K562 (cell line): ENCODE data around the gene MGAT1. TPM values are rescaled to one million over a fixed set of nuclear protein-coding genes. Genes with fewer than 3 reads are reported as not detected.

Source experiments
- ARID1B ChIP-seq: fragments of 450-650 bp; IDR thresholded peaks from 2 replicates; pipeline ENCODE4 v1.6.1; 2016; ENCODE audit warnings: antibody characterized with exemption, mild to moderate bottlenecking, inconsistent platforms
- ATF7 ChIP-seq: fragments of 450-650 bp; IDR thresholded peaks from 2 replicates; pipeline ENCODE4 v1.7.1; 2014; ENCODE audit warnings: mild to moderate bottlenecking, moderate library complexity
- CEBPG ChIP-seq, 3 experiments: fragments of 200-800 bp in 1 of 3; sonication (Bioruptor generic) in 1 of 3; sonication (generic) in 1 of 3; formaldehyde crosslinking in 1 of 3; IDR thresholded peaks in 2 of 3; conservative IDR thresholded peaks in 1 of 3; 2 replicates each; pipeline versions ENCODE4 v1.6.1 to v1.8.0; 2016 to 2022; ENCODE audit warnings: missing compliant biosample characterization in 2 of 3, missing genetic modification characterization in 2 of 3, mild to moderate bottlenecking in 1 of 3, missing genetic modification reagents in 1 of 3
- ELF4 ChIP-seq: fragments of 450-650 bp; formaldehyde crosslinking; IDR thresholded peaks from 2 replicates; pipeline ENCODE4 v1.4.0; 2022; ENCODE audit warnings: missing genetic modification characterization
- LARP7 ChIP-seq: fragments of 450-650 bp; IDR thresholded peaks from 2 replicates; pipeline ENCODE4 v1.6.1; 2016
- MAFF ChIP-seq: IDR thresholded peaks from 2 replicates; pipeline ENCODE4 v1.6.1; 2012; ENCODE audit warnings: low read length, improper control_type of control experiment
- NFIC ChIP-seq: fragments of 450-650 bp; IDR thresholded peaks from 2 replicates; pipeline ENCODE4 v1.6.1; 2017; ENCODE audit warnings: mild to moderate bottlenecking, inconsistent platforms
- NR1H2 ChIP-seq: sonication (generic); formaldehyde crosslinking; IDR thresholded peaks from 2 replicates; pipeline ENCODE4 v1.4.0; 2020; ENCODE audit warnings: mild to moderate bottlenecking, missing genetic modification reagents
- PHB2 ChIP-seq: fragments of 450-650 bp; IDR thresholded peaks from 2 replicates; pipeline ENCODE4 v1.6.1; 2017; ENCODE audit warnings: low read depth
- PHF20 ChIP-seq: fragments of 450-650 bp; IDR thresholded peaks from 2 replicates; pipeline ENCODE4 v1.6.1; 2018; ENCODE audit not compliant: partially characterized antibody
- POLR2G ChIP-seq: fragments of 200-400 bp; formaldehyde crosslinking; IDR thresholded peaks from 2 replicates; pipeline ENCODE4 v1.6.1; 2017; ENCODE audit warnings: low read depth, mild to moderate bottlenecking, antibody characterized with exemption, low read length, moderate library complexity
- RBBP5 ChIP-seq: fragments of 200-600 bp; sonication (generic); IDR thresholded peaks from 2 replicates; pipeline ENCODE4 v1.6.1; 2012; ENCODE audit warnings: borderline replicate concordance, mild to moderate bottlenecking, low read length, control low read depth, inconsistent platforms; ENCODE audit not compliant: insufficient read depth, poor library complexity, severe bottlenecking
- RBM22 ChIP-seq: fragments of 200-400 bp; formaldehyde crosslinking; IDR thresholded peaks from 2 replicates; pipeline ENCODE4 v1.6.1; 2018; ENCODE audit warnings: low read length, low read depth; ENCODE audit not compliant: poor library complexity, severe bottlenecking
- SAP30 ChIP-seq: fragments of 200-600 bp; sonication (generic); IDR thresholded peaks from 2 replicates; pipeline ENCODE4 v1.6.1; 2012; ENCODE audit warnings: borderline replicate concordance, low read depth, mild to moderate bottlenecking, moderate library complexity, low read length, control low read depth, inconsistent platforms; ENCODE audit not compliant: insufficient read depth, poor library complexity, severe bottlenecking
- ZNF263 ChIP-seq: sonication (generic); formaldehyde crosslinking; IDR thresholded peaks from 2 replicates; pipeline ENCODE4 v1.8.0; 2022; ENCODE audit warnings: mild to moderate bottlenecking, missing genetic modification reagents, borderline replicate concordance
- polyA plus RNA-seq, 8 experiments: library from polyadenylated mRNA; depleted of rRNA in 4 of 8; stranded (reverse) in 5 of 8; unstranded in 3 of 8; fragments of >200 nt; fragmentation: Nextera tagmentation in 2 of 8; fragmentation: Illumina TruSeq in 1 of 8; extraction: Ambion mirVana in 2 of 8; extraction: Trizol in 1 of 8; gene quantifications; 2 replicates each; pipeline versions ENCODE4 v1.2.1 to v1.2.3, GENCODE V29; 2011 to 2014; ENCODE audit warnings: inconsistent platforms in 1 of 8, missing spikeins in 1 of 8
- total RNA-seq, 7 experiments: library from RNA; depleted of rRNA in 6 of 7; stranded (reverse); fragments of >200 nt in 6 of 7; fragmentation: Illumina TruSeq in 2 of 7; extraction: Trizol in 2 of 7; gene quantifications; 2 replicates each; pipeline versions ENCODE4 v1.2.1 to v1.2.3, GENCODE V29; 2011 to 2021; ENCODE audit warnings: low replicate concordance in 1 of 7
- TF ChIP-seq, protein P1 (sequence below): fragments of 450-650 bp; IDR thresholded peaks from 2 replicates; pipeline ENCODE4 v1.7.0; 2016; ENCODE audit warnings: borderline replicate concordance
- TF ChIP-seq, protein P2 (sequence below): fragments of 450-650 bp; IDR thresholded peaks from 2 replicates; pipeline ENCODE4 v1.6.1; 2016; ENCODE audit warnings: low read depth

Gene MGAT1
- total and polyA plus RNA-seq, 9 of the 15 experiments (the other 6 are each of a cell fraction or from before 2014, with no cell fraction given): 3.9 to 82.7 (median 44.5) TPM

DNA sequence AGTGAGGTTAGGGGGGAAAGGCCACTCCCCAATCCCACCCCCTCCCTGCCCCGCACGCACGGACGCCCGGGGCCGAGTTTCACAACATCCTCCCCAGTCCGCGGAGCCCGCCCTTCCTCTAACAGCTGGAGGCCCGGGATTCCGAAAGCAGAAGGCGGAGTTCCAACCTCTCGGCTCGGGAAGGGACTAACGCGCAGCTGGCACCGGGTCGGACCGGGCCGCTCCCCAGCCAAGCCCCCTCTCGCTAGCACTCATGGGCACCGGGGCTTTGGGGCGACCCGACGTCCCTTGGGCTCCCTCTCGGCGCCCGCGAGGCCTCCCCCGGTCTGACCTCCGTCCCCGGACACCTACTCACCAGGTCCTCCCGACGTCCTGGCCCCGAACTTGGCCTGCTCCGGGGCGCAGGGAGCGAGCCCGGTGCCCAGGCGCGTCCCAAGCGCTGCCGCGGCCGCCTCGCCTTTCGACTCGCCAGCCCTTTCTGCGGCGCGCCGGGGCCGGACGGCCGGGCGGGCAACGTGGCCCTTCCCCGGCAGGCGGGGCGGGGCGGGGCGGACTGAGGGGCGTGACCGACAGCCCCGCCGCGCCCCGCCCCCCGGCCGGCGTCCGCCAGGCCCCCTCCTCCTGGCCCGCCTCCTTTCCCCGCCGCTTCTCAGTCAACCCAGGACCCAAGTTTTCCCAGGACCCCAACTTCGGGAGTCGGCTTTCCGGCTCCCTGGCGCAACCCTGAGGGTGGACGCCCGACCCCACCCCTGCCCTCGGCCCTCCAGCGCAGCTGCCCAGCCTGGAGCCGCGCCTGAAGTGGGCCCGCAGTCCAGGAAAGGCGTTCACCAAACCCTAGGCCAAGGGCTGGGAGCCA, at the start of gene MGAT1 (continued):
- TF ChIP-seq, protein P1, sequence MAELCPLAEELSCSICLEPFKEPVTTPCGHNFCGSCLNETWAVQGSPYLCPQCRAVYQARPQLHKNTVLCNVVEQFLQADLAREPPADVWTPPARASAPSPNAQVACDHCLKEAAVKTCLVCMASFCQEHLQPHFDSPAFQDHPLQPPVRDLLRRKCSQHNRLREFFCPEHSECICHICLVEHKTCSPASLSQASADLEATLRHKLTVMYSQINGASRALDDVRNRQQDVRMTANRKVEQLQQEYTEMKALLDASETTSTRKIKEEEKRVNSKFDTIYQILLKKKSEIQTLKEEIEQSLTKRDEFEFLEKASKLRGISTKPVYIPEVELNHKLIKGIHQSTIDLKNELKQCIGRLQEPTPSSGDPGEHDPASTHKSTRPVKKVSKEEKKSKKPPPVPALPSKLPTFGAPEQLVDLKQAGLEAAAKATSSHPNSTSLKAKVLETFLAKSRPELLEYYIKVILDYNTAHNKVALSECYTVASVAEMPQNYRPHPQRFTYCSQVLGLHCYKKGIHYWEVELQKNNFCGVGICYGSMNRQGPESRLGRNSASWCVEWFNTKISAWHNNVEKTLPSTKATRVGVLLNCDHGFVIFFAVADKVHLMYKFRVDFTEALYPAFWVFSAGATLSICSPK: no peak
- TF ChIP-seq LARP7 (no peak), POLR2G (peak; percentile 96), ELF4 (CRISPR knock-in tag) (no peak), RBBP5 (peak; percentile 53), PHB2 (no peak), CEBPG (CRISPR knock-in tag; IDR thresholded peaks at IDR 0.05) (peak; percentile 56), CEBPG (tag; conservative IDR thresholded peaks at IDR 0.05 in 1 of 2, IDR thresholded peaks at IDR 0.05 in 1 of 2) (peak; percentile 39 to 90; a peak in 3 of 4 replicates), NFIC (peak; percentile 50; the same call in 1 of the 2 replicates), RBM22 (no peak), MAFF (no peak), NR1H2 (CRISPR knock-in tag) (no peak), SAP30 (peak; percentile 87), ZNF263 (CRISPR knock-in tag) (no peak), PHF20 (peak; percentile 44), ATF7 (peak; percentile 46; the same call in 1 of the 2 replicates), ARID1B (no peak; the same call in 1 of the 2 replicates)
- TF ChIP-seq, protein P2, sequence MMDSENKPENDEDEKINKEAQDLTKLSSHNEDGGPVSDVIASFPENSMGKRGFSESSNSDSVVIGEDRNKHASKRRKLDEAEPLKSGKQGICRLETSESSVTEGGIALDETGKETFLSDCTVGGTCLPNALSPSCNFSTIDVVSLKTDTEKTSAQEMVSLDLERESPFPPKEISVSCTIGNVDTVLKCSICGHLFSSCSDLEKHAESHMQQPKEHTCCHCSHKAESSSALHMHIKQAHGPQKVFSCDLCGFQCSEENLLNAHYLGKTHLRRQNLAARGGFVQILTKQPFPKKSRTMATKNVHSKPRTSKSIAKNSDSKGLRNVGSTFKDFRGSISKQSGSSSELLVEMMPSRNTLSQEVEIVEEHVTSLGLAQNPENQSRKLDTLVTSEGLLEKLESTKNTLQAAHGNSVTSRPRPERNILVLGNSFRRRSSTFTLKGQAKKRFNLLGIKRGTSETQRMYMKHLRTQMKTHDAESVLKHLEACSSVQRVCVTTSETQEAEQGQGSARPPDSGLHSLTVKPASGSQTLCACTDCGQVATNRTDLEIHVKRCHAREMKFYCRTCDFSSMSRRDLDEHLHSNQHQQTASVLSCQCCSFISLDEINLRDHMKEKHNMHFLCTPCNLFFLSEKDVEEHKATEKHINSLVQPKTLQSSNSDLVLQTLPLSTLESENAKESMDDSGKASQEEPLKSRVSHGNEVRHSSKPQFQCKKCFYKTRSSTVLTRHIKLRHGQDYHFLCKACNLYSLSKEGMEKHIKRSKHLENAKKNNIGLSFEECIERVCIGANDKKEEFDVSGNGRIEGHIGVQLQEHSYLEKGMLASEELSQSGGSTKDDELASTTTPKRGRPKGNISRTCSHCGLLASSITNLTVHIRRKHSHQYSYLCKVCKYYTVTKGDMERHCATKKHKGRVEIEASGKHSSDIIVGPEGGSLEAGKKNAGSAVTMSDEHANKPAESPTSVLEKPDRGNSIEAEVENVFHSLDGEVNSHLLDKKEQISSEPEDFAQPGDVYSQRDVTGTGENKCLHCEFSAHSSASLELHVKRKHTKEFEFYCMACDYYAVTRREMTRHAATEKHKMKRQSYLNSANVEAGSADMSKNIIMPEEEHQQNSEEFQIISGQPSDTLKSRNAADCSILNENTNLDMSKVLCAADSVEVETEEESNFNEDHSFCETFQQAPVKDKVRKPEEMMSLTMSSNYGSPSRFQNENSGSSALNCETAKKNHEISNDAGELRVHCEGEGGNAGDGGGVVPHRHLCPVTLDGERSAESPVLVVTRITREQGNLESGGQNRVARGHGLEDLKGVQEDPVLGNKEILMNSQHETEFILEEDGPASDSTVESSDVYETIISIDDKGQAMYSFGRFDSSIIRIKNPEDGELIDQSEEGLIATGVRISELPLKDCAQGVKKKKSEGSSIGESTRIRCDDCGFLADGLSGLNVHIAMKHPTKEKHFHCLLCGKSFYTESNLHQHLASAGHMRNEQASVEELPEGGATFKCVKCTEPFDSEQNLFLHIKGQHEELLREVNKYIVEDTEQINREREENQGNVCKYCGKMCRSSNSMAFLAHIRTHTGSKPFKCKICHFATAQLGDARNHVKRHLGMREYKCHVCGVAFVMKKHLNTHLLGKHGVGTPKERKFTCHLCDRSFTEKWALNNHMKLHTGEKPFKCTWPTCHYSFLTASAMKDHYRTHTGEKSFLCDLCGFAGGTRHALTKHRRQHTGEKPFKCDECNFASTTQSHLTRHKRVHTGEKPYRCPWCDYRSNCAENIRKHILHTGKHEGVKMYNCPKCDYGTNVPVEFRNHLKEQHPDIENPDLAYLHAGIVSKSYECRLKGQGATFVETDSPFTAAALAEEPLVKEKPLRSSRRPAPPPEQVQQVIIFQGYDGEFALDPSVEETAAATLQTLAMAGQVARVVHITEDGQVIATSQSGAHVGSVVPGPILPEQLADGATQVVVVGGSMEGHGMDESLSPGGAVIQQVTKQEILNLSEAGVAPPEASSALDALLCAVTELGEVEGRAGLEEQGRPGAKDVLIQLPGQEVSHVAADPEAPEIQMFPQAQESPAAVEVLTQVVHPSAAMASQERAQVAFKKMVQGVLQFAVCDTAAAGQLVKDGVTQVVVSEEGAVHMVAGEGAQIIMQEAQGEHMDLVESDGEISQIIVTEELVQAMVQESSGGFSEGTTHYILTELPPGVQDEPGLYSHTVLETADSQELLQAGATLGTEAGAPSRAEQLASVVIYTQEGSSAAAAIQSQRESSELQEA: no peak
